Erythroblast (primary cell): ENCODE measurements around the gene NBPF11.
"Not testable (repeated sequence)": the region's sequence is repeated elsewhere in the genome, so short reads cannot be mapped to it uniquely, and the experiment has no call there.

Experiments
- GATA1 ChIP-seq: IDR thresholded peaks from 2 replicates; pipeline ENCODE4 v1.6.1; 2011; ENCODE audit warnings: low read depth, mild to moderate bottlenecking, control low read depth, low read length, moderate library complexity
- POLR2A ChIP-seq: IDR thresholded peaks from 2 replicates; pipeline ENCODE4 v1.6.1; 2011; ENCODE audit warnings: mild to moderate bottlenecking, low read length

DNA sequence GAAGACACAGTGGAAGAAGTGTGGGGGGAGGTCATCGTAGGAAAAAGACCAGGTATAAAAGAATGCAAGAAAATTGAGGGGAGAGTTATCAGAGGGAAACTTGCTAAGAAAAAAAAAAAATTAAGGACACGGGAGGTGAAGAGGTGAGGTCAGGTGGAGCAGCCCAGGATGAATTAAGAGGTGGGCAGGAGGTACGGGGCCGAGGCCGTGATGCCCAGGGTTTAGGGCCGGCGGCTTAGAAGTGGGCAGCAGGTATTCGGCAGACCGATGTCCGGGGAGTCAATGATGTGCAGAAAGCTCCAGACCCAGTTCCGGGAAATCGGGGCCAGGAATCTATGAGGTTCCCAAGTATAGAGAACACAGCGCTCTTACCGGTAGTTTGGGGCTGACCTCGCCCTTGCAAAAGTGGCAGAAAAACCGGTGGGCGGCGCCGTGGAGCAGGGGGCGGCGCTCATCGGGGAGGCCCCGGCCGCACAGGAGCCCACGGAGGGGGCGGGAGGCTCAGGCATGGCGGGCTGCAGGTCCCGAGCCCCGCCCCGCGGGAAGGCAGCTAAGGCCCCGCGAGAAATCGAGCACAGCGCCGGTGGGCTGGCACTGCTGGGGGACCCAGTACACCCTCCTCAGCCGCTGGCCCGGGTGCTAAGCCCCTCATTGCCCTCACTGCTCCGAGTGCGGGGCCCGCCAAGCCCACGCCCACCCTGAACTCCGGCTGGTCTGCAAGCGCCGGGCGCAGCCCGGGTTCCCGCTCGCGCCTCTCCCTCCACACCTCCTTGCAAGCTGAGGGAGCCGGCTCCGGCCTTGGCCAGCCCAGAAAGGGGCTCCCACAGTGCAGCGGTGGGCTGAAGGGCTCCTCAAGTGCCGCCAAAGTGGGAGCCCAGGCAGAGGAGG is 73.2 kb downstream of the NBPF11 start:
- TF ChIP-seq POLR2A, GATA1: not testable (repeated sequence)
